Measurements from ENCODE around the gene KCTD12. TPM values are rescaled to one million over a fixed set of nuclear protein-coding genes. Genes with fewer than 3 reads are reported as not detected.

Gene KCTD12
- total RNA-seq, 1 experiment from 2014 or later = 1.9 TPM

DNA sequence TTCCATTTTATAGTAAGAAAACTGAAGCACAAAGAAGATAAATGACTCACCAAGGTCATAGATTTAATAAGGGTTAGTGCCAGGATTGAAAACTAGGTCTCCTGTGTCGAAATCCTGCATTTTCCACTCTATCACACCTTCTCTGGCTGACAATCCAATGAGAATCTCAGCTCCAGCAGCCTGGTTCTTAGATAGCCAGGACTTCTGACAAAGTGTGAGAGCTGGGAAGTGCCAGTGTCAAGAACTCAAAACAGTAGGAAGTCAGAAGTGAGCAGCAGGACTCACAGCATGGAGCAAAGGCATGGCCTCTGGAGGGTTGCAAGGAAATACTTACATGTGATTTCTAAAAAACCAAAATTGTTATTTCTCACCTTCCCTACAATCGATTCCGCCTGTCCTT is 24.3 kb downstream of the KCTD12 start:
- ATAC-seq (no peak), DNase-seq (ENCODE audit: low read depth, low spot score) (no peak)
- Histone ChIP-seq H4K20me1 (ENCODE audit: insufficient read depth) (no peaks in the 10 kb centered on the region), H3K27me3 (ENCODE audit: insufficient read depth, low read length) (0 out of 2 replicates have a peak, but pooled peaks cover 8% of the 10 kb centered on the region), H3K9me2 (ENCODE audit: insufficient read depth) (no peaks in the 10 kb centered on the region), H3K9me3 (ENCODE audit: control insufficient read depth in 1 of 2, insufficient read depth in 1 of 2, low read depth in 1 of 2, low read length in 2 of 2) (no peaks in the 10 kb centered on the region), H2AFZ (ENCODE audit: low read depth, low read length, poor library complexity, severe bottlenecking) (no peak overlapping the region), H3K4me3 (replicated peaks in 1 of 2; ENCODE audit: low read depth in 1 of 2, low read length in 2 of 2) (no peak overlapping the region), H3K36me3 (ENCODE audit: control insufficient read depth in 1 of 2, insufficient read depth in 2 of 2, low read length in 2 of 2) (no peaks in the 10 kb centered on the region), H3K79me2 (ENCODE audit: insufficient read depth, low read length) (no peaks in the 10 kb centered on the region), H3K4me2 (ENCODE audit: low read length) (no peak overlapping the region), H3K27ac (ENCODE audit: low read depth, low read length) (no peak overlapping the region), H3K4me1 (ENCODE audit: control insufficient read depth in 1 of 2, insufficient read depth in 2 of 2, low read length in 2 of 2) (no peaks in the 10 kb centered on the region), H3K9ac (ENCODE audit: low read length) (no peak overlapping the region)
- POLR2A ChIA-PET = no interaction called here
- intact Hi-C loops (cut with micrococcal nuclease) = no loop called here
- TF ChIP-seq, protein P1, sequence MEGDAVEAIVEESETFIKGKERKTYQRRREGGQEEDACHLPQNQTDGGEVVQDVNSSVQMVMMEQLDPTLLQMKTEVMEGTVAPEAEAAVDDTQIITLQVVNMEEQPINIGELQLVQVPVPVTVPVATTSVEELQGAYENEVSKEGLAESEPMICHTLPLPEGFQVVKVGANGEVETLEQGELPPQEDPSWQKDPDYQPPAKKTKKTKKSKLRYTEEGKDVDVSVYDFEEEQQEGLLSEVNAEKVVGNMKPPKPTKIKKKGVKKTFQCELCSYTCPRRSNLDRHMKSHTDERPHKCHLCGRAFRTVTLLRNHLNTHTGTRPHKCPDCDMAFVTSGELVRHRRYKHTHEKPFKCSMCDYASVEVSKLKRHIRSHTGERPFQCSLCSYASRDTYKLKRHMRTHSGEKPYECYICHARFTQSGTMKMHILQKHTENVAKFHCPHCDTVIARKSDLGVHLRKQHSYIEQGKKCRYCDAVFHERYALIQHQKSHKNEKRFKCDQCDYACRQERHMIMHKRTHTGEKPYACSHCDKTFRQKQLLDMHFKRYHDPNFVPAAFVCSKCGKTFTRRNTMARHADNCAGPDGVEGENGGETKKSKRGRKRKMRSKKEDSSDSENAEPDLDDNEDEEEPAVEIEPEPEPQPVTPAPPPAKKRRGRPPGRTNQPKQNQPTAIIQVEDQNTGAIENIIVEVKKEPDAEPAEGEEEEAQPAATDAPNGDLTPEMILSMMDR (IDR thresholded peaks at IDR 0.05 in 2 of 3, conservative IDR thresholded peaks at IDR 0.05 in 1 of 3; ENCODE audit: borderline replicate concordance in 1 of 3, insufficient read depth in 1 of 3, low read depth in 2 of 3, low read length in 2 of 3) = no peak
- TF ChIP-seq, protein P2, sequence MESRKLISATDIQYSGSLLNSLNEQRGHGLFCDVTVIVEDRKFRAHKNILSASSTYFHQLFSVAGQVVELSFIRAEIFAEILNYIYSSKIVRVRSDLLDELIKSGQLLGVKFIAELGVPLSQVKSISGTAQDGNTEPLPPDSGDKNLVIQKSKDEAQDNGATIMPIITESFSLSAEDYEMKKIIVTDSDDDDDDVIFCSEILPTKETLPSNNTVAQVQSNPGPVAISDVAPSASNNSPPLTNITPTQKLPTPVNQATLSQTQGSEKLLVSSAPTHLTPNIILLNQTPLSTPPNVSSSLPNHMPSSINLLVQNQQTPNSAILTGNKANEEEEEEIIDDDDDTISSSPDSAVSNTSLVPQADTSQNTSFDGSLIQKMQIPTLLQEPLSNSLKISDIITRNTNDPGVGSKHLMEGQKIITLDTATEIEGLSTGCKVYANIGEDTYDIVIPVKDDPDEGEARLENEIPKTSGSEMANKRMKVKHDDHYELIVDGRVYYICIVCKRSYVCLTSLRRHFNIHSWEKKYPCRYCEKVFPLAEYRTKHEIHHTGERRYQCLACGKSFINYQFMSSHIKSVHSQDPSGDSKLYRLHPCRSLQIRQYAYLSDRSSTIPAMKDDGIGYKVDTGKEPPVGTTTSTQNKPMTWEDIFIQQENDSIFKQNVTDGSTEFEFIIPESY (IDR thresholded peaks at IDR 0.05; ENCODE audit: extremely low read depth, insufficient replicate concordance, low read length) = no peak
- no peak for TF ChIP-seq SRF (IDR thresholded peaks at IDR 0.05; ENCODE audit: low read depth)
- no peak for TF ChIP-seq FOSL1 (IDR thresholded peaks at IDR 0.05; ENCODE audit: low read depth)
- TF ChIP-seq EGR1 (IDR thresholded peaks at IDR 0.05; ENCODE audit: low read depth) = no peak
- no peak for TF ChIP-seq JUND (IDR thresholded peaks at IDR 0.05)
- TF ChIP-seq POLR2A (IDR thresholded peaks at IDR 0.05; ENCODE audit: borderline replicate concordance, extremely low read depth, insufficient read depth, insufficient read length) = no peak
- TF ChIP-seq TCF7L2 (IDR thresholded peaks at IDR 0.05; ENCODE audit: borderline replicate concordance, extremely low read depth, insufficient read depth, insufficient read length) = no peak
- RAD21 ChIA-PET (ENCODE audit: low non-redundant PET in 1 of 2, low total read pairs in 2 of 2, uncharacterized antibody in 2 of 2, unreplicated experiment in 2 of 2) = no interaction called here
- CTCF ChIA-PET = no interaction called here
- BruUV-seq (replicated peaks) = no TSS peak
